Peyer's patch (tissue), 4 donors: ENCODE measurements around the gene CRBN. TPM values are rescaled to one million over a fixed set of nuclear protein-coding genes. Genes with fewer than 3 reads are reported as not detected.

Experiments
- DNase-seq, 3 donors: peaks; one replicate each; pipeline ENCODE4 v3.0.0-alpha.2; 2017 to 2019
- H3K27ac ChIP-seq, 4 donors: fragments of 200-600 bp; sonication (generic); one replicate each; pipeline ENCODE4 v1.5.1; 2016 to 2019
- H3K27me3 ChIP-seq, 2 donors: fragments of 200-600 bp; sonication (generic); one replicate each; pipeline ENCODE4 v1.5.1; 2019
- H3K36me3 ChIP-seq, 3 donors: fragments of 200-600 bp; sonication (generic); one replicate each; pipeline ENCODE4 v1.5.1; 2016 to 2019
- H3K4me1 ChIP-seq, 4 donors: fragments of 200-600 bp; sonication (generic); one replicate each; pipeline ENCODE4 v1.5.1; 2016 to 2019
- H3K4me3 ChIP-seq, 4 donors: fragments of 200-600 bp; sonication (generic); 1 replicate in 3 of 4; 2 replicates in 1 of 4; pipeline ENCODE4 v1.5.1; 2016 to 2019; ENCODE audit warnings: mild to moderate bottlenecking in 1 of 4
- H3K9me3 ChIP-seq, 4 donors: fragments of 200-600 bp; sonication (generic); one replicate each; pipeline ENCODE4 v1.5.1; 2016 to 2019; ENCODE audit warnings: mild to moderate bottlenecking in 1 of 4
- CTCF ChIP-seq, 6 experiments: fragments of 450-650 bp in 4 of 6; fragments of 200-600 bp in 2 of 6; sonication (generic) in 1 of 6; IDR thresholded peaks; one replicate each; pipeline ENCODE4 v1.5.1; 2017 to 2019; ENCODE audit warnings: antibody characterized with exemption in 6 of 6, mild to moderate bottlenecking in 3 of 6, moderate library complexity in 1 of 6
- POLR2A ChIP-seq, 2 donors: fragments of 450-650 bp; IDR thresholded peaks; one replicate each; pipeline ENCODE4 v1.5.1; 2017; ENCODE audit warnings: antibody characterized with exemption in 2 of 2, mild to moderate bottlenecking in 2 of 2, moderate library complexity in 2 of 2
- total RNA-seq, 4 donors: library from RNA; depleted of rRNA; stranded (reverse); fragments of >200 nt; gene quantifications; one replicate each; pipeline ENCODE4 v1.1.0, GENCODE V29; 2016

CRBN gene
- total RNA-seq, 4 donors from 2014 or later = 70.1 to 314 (median 89.7) TPM

GRCh38 chr3:3125977-3126376 lies 53.5 kb downstream of the CRBN start:
- Histone ChIP-seq H3K4me3 (peak overlapping the region; percentile 79 to 98 (median 93)), H3K36me3 (peaks cover 0 to 19% (median 0%) of the 10 kb centered on the region in 3 donors), H3K4me1 (peaks cover 0 to 20% (median 4%) of the 10 kb centered on the region in 4 donors), H3K27me3 (no peaks in the 10 kb centered on the region), H3K27ac (peak overlapping the region; percentile 88 to 93 (median 92)), H3K9me3 (no peaks in the 10 kb centered on the region)
- TF ChIP-seq POLR2A (IDR thresholded peaks at IDR 0.05) (no peak), CTCF (IDR thresholded peaks at IDR 0.05) (no peak)
- DNase-seq = peak in 1 of 3 donors; percentile 26

- DNase-seq = no peak
- no peak for TF ChIP-seq POLR2A (IDR thresholded peaks at IDR 0.05)
- no peak for TF ChIP-seq CTCF (IDR thresholded peaks at IDR 0.05)
- no peaks in the 10 kb centered on the region for H3K27me3 ChIP-seq
- no peak overlapping the region for H3K27ac ChIP-seq
- H3K9me3 ChIP-seq = no peaks in the 10 kb centered on the region
- H3K36me3 ChIP-seq = no peaks in the 10 kb centered on the region
- no peaks in the 10 kb centered on the region for H3K4me1 ChIP-seq
- H3K4me3 ChIP-seq = no peak overlapping the region
Observed at GRCh38 chr3:3119393-3119851, 60.1 kb downstream of the CRBN start.

- Histone ChIP-seq H3K4me1 (no peaks in the 10 kb centered on the region), H3K27ac (no peak overlapping the region), H3K36me3 (no peaks in the 10 kb centered on the region), H3K4me3 (no peak overlapping the region), H3K27me3 (no peaks in the 10 kb centered on the region), H3K9me3 (no peaks in the 10 kb centered on the region)
- no peak for DNase-seq
- TF ChIP-seq CTCF (IDR thresholded peaks at IDR 0.05) = no peak
- TF ChIP-seq POLR2A (IDR thresholded peaks at IDR 0.05) = no peak
Observed at GRCh38 chr3:3117651-3118050, 61.8 kb downstream of the CRBN start.

- Histone ChIP-seq H3K36me3 (no peaks in the 10 kb centered on the region), H3K27me3 (no peaks in the 10 kb centered on the region), H3K9me3 (no peaks in the 10 kb centered on the region), H3K27ac (no peak overlapping the region), H3K4me1 (no peaks in the 10 kb centered on the region), H3K4me3 (no peak overlapping the region)
- no peak for DNase-seq
- TF ChIP-seq POLR2A (IDR thresholded peaks at IDR 0.05) = no peak
- no peak for TF ChIP-seq CTCF (IDR thresholded peaks at IDR 0.05)
Observed at GRCh38 chr3:3113042-3113709, 66.3 kb downstream of the CRBN start.

- no peak for DNase-seq
- TF ChIP-seq CTCF (IDR thresholded peaks at IDR 0.05) (no peak), POLR2A (IDR thresholded peaks at IDR 0.05) (no peak)
- Histone ChIP-seq H3K27me3 (no peaks in the 10 kb centered on the region), H3K36me3 (no peaks in the 10 kb centered on the region), H3K4me1 (no peaks in the 10 kb centered on the region), H3K9me3 (no peaks in the 10 kb centered on the region), H3K4me3 (no peak overlapping the region), H3K27ac (peak overlapping the region in 1 of 4 donors; percentile 45)
Observed at GRCh38 chr3:3110749-3111361, 68.6 kb downstream of the CRBN start.
